Loucy (cell line): Measurements from ENCODE around the gene DPEP3.

ENCODE experiments used
- H2AFZ ChIP-seq: fragments of 200-600 bp; sonication (generic); 2 replicates; pipeline ENCODE4 v1.6.0; 2016; ENCODE audit warnings: antibody characterized with exemption, mild to moderate bottlenecking, low read length, moderate library complexity
- H3F3A ChIP-seq: fragments of 200-600 bp; 2 replicates; pipeline ENCODE4 v1.6.0; 2016; ENCODE audit warnings: antibody characterized with exemption, low read depth, mild to moderate bottlenecking
- H3K27me3 ChIP-seq: fragments of 200-600 bp; sonication (generic); 2 replicates; pipeline ENCODE4 v1.6.1; 2014; ENCODE audit warnings: low read length, mild to moderate bottlenecking; ENCODE audit not compliant: insufficient read depth, poor library complexity, severe bottlenecking
- H3K36me3 ChIP-seq: fragments of 200-600 bp; sonication (generic); 2 replicates; pipeline ENCODE4 v1.6.1; 2016; ENCODE audit warnings: low read length; ENCODE audit not compliant: insufficient read depth
- H3K4me1 ChIP-seq: fragments of 200-600 bp; sonication (generic); 2 replicates; pipeline ENCODE4 v1.5.1; 2014; ENCODE audit warnings: low read length, mild to moderate bottlenecking; ENCODE audit not compliant: insufficient read depth, poor library complexity, severe bottlenecking
- H3K4me2 ChIP-seq: fragments of 200-600 bp; sonication (generic); 2 replicates; pipeline ENCODE4 v1.6.0; 2014; ENCODE audit warnings: antibody characterized with exemption, low read length, low read depth, mild to moderate bottlenecking; ENCODE audit not compliant: poor library complexity, severe bottlenecking
- H3K4me3 ChIP-seq: fragments of 200-600 bp; sonication (generic); 2 replicates; pipeline ENCODE4 v1.5.1; 2014; ENCODE audit warnings: low read length, mild to moderate bottlenecking, mixed read lengths; ENCODE audit not compliant: poor library complexity, severe bottlenecking
- H3K79me2 ChIP-seq: fragments of 200-600 bp; sonication (generic); 2 replicates; pipeline ENCODE4 v1.6.1; 2014; ENCODE audit warnings: low read length; ENCODE audit not compliant: insufficient read depth
- H3K9ac ChIP-seq: fragments of 200-600 bp; sonication (generic); 2 replicates; pipeline ENCODE4 v1.6.0; 2014; ENCODE audit warnings: mild to moderate bottlenecking, low read depth, low read length, moderate library complexity; ENCODE audit not compliant: poor library complexity, severe bottlenecking
- H3K9me2 ChIP-seq: fragments of 200-600 bp; sonication (generic); replicated peaks from 2 replicates; pipeline ENCODE4 v1.6.1; 2016; ENCODE audit warnings: low read depth, low read length, mixed read lengths
- H3K9me3 ChIP-seq: fragments of 200-600 bp; sonication (generic); 2 replicates; pipeline ENCODE4 v1.6.1; 2014; ENCODE audit warnings: mild to moderate bottlenecking, antibody characterized with exemption, low read length, low read depth; ENCODE audit not compliant: insufficient read depth
- H4K20me1 ChIP-seq: fragments of 200-600 bp; sonication (generic); 2 replicates; pipeline ENCODE4 v1.6.0; 2014; ENCODE audit warnings: antibody characterized with exemption, low read length, mild to moderate bottlenecking; ENCODE audit not compliant: insufficient read depth, poor library complexity, severe bottlenecking
- CTCF ChIP-seq: fragments of 200-600 bp; sonication (generic); conservative IDR thresholded peaks from 2 replicates; pipeline ENCODE4 v1.5.1; 2014; ENCODE audit warnings: mild to moderate bottlenecking, antibody characterized with exemption, low read length
- EZH2phosphoT487 ChIP-seq: fragments of 200-600 bp; IDR thresholded peaks from 2 replicates; pipeline ENCODE4 v1.6.1; 2018; ENCODE audit warnings: antibody characterized with exemption, mild to moderate bottlenecking, moderate library complexity, borderline replicate concordance

The DPEP3 gene

GRCh38 chr16:67967183-67967957, 12.9 kb downstream of the DPEP3 start:
- no peaks in the 10 kb centered on the region for H3K27me3 ChIP-seq
- H3K36me3 ChIP-seq = no peaks in the 10 kb centered on the region
- no peaks in the 10 kb centered on the region for H3K9me3 ChIP-seq
- H2AFZ ChIP-seq = peak overlapping the region; percentile 80
- peaks cover 18% of the 10 kb centered on the region for H3K4me1 ChIP-seq
- H3K4me2 ChIP-seq = peak overlapping the region; percentile 65
- no peaks in the 10 kb centered on the region for H3K79me2 ChIP-seq
- H4K20me1 ChIP-seq = no peaks in the 10 kb centered on the region
- TF ChIP-seq CTCF (no peak), EZH2phosphoT487 (no peak)
- no peaks in the 10 kb centered on the region for H3K9me2 ChIP-seq
- peak overlapping the region; percentile 54 for H3K9ac ChIP-seq
- peak overlapping the region; percentile 75 for H3K4me3 ChIP-seq
- H3F3A ChIP-seq = no peaks in the 10 kb centered on the region; the same call in 1 of the 2 replicates

GRCh38 chr16:67966549-67967182, 13.6 kb downstream of the DPEP3 start:
- Histone ChIP-seq H3K9me2 (no peaks in the 10 kb centered on the region), H2AFZ (no peak overlapping the region), H3K9me3 (no peaks in the 10 kb centered on the region), H3K4me3 (no peak overlapping the region), H4K20me1 (no peaks in the 10 kb centered on the region), H3K4me1 (peaks cover 18% of the 10 kb centered on the region), H3K79me2 (no peaks in the 10 kb centered on the region), H3K36me3 (no peaks in the 10 kb centered on the region), H3K27me3 (no peaks in the 10 kb centered on the region), H3F3A (no peaks in the 10 kb centered on the region; the same call in 1 of the 2 replicates), H3K9ac (peak overlapping the region; percentile 35), H3K4me2 (peak overlapping the region; percentile 65)
- no peak for TF ChIP-seq EZH2phosphoT487
- TF ChIP-seq CTCF = no peak

- Histone ChIP-seq H3K9ac (peak overlapping the region; percentile 35), H3K9me2 (no peaks in the 10 kb centered on the region), H3K79me2 (no peaks in the 10 kb centered on the region), H3K4me2 (peak overlapping the region; percentile 65), H3K4me3 (no peak overlapping the region), H3K36me3 (no peaks in the 10 kb centered on the region), H3K9me3 (no peaks in the 10 kb centered on the region), H3F3A (no peaks in the 10 kb centered on the region), H3K27me3 (no peaks in the 10 kb centered on the region), H4K20me1 (no peaks in the 10 kb centered on the region), H2AFZ (no peak overlapping the region), H3K4me1 (peaks cover 18% of the 10 kb centered on the region)
- TF ChIP-seq CTCF (no peak), EZH2phosphoT487 (no peak)
Observed at GRCh38 chr16:67965668-67966548, 14.4 kb downstream of the DPEP3 start.
